GM18907 (cell line): ENCODE data around the gene HTRA1.

Experiments
- ATAC-seq: cut with Tn5 transposase; IDR thresholded peaks from one replicate; pipeline ENCODE4 v1.9.1; 2021; ENCODE audit warnings: mild to moderate bottlenecking, moderate library complexity; ENCODE audit not compliant: unreplicated experiment

Gene HTRA1

GRCh38 chr10:122550427-122550826 is 89.1 kb downstream of the HTRA1 start:
- ATAC-seq, result no peak

GRCh38 chr10:122550983-122551382 is 89.6 kb downstream of the HTRA1 start:
- ATAC-seq, result no peak

- no peak for ATAC-seq
These were observed 90.1 kb downstream of the HTRA1 start for GRCh38 chr10:122551450-122551849.

GRCh38 chr10:122553341-122553740 is 92.0 kb downstream of the HTRA1 start:
- ATAC-seq, result no peak

- no peak for ATAC-seq
These were observed 93.0 kb downstream of the HTRA1 start for GRCh38 chr10:122554131-122555036.

- ATAC-seq, result no peak
These were observed 94.1 kb downstream of the HTRA1 start for GRCh38 chr10:122555442-122555841.

GRCh38 chr10:122557516-122557915 is 96.2 kb downstream of the HTRA1 start:
- no peak for ATAC-seq

- ATAC-seq, result no peak
These were observed 97.1 kb downstream of the HTRA1 start for GRCh38 chr10:122558452-122558851.

GRCh38 chr10:122559228-122559627 is 97.9 kb downstream of the HTRA1 start:
- ATAC-seq, result no peak

GRCh38 chr10:122560279-122560804 is 99.0 kb downstream of the HTRA1 start, which contains the start of gene DMBT1:
Gene DMBT1, plus strand, starts transcription at chr10:122560754. Its CDS starts 17 bp downstream, at chr10:122560771.
- no peak for ATAC-seq

- no peak for ATAC-seq
These were observed 99.9 kb downstream of the HTRA1 start for GRCh38 chr10:122561212-122561611.

- ATAC-seq, result no peak
These were observed 100.4 kb downstream of the HTRA1 start for GRCh38 chr10:122561792-122562191.
